D341Med (cell line): ENCODE measurements around the gene COBLL1.

Experiments used
- DNase-seq: peaks from one replicate; pipeline ENCODE4 v3.0.0; 2012; ENCODE audit warnings: low spot score

Gene COBLL1

GRCh38 chr2:164677271-164677670, 164.4 kb downstream of the COBLL1 start:
- DNase-seq = no peak

GRCh38 chr2:164675687-164676086, 165.9 kb downstream of the COBLL1 start:
- no peak for DNase-seq

GRCh38 chr2:164675027-164675426, 166.6 kb downstream of the COBLL1 start:
- no peak for DNase-seq

- no peak for DNase-seq
These were observed 169.8 kb downstream of the COBLL1 start for GRCh38 chr2:164671664-164672396.

- no peak for DNase-seq
These were observed 172.3 kb downstream of the COBLL1 start for GRCh38 chr2:164669291-164669690.

GRCh38 chr2:164667566-164667965, 174.1 kb downstream of the COBLL1 start:
- DNase-seq = no peak

- no peak for DNase-seq
These were observed 177.6 kb downstream of the COBLL1 start for GRCh38 chr2:164664070-164664469.

- DNase-seq = no peak
These were observed 178.6 kb downstream of the COBLL1 start for GRCh38 chr2:164662868-164663631.

- no peak for DNase-seq
These were observed 179.6 kb downstream of the COBLL1 start for GRCh38 chr2:164662066-164662465.

- no peak for DNase-seq
These were observed 180.3 kb downstream of the COBLL1 start for GRCh38 chr2:164661349-164661748.

- no peak for DNase-seq
These were observed 184.5 kb downstream of the COBLL1 start for GRCh38 chr2:164657129-164657528.

- DNase-seq = no peak
These were observed 185.9 kb downstream of the COBLL1 start for GRCh38 chr2:164655750-164656149.

GRCh38 chr2:164655336-164655735, 186.3 kb downstream of the COBLL1 start:
- DNase-seq = no peak

GRCh38 chr2:164651361-164651760, 190.3 kb downstream of the COBLL1 start:
- DNase-seq = no peak

GRCh38 chr2:164644036-164644700, 197.5 kb downstream of the COBLL1 start:
- DNase-seq = no peak

- DNase-seq = no peak
These were observed 198.6 kb downstream of the COBLL1 start for GRCh38 chr2:164642946-164643555.

GRCh38 chr2:164642268-164642667, 199.4 kb downstream of the COBLL1 start:
- no peak for DNase-seq
